Kidney epithelial cell (primary cell): ENCODE data around the gene FOXE1. TPM values are rescaled to one million over a fixed set of nuclear protein-coding genes. Genes with fewer than 3 reads are reported as not detected.

ENCODE experiments used
- DNase-seq: peaks from one replicate; pipeline ENCODE4 v3.0.0-alpha.2; 2010; ENCODE audit warnings: low read depth
- H3K27me3 ChIP-seq: 2 replicates; pipeline ENCODE4 v1.6.0; 2011; ENCODE audit warnings: low read length; ENCODE audit not compliant: control insufficient read depth, insufficient read depth
- H3K36me3 ChIP-seq: 2 replicates; pipeline ENCODE4 v1.5.1; 2011; ENCODE audit warnings: low read length; ENCODE audit not compliant: control insufficient read depth, insufficient read depth
- H3K4me3 ChIP-seq: 2 replicates; pipeline ENCODE4 v1.5.1; 2011; ENCODE audit warnings: low read depth, mild to moderate bottlenecking, control low read depth, low read length
- CTCF ChIP-seq: IDR thresholded peaks from 2 replicates; pipeline ENCODE4 v1.5.1; 2011; ENCODE audit warnings: mild to moderate bottlenecking, moderate library complexity, low read length, control low read depth, inconsistent platforms; ENCODE audit not compliant: insufficient read depth, poor library complexity, severe bottlenecking
- total RNA-seq: library from RNA; depleted of rRNA; stranded (reverse); fragments of >200 nt; gene quantifications from 2 replicates; pipeline ENCODE4 v1.2.3, GENCODE V29; 2015

FOXE1 gene
- total RNA-seq, 1 donor from 2014 or later, result 0.04 TPM

GRCh38 chr9:97889941-97890887 is 37.2 kb downstream of the FOXE1 start:
- Histone ChIP-seq H3K4me3 (no peak overlapping the region), H3K27me3 (no peaks in the 10 kb centered on the region), H3K36me3 (no peaks in the 10 kb centered on the region)
- TF ChIP-seq CTCF, result peak; percentile 58
- no peak for DNase-seq

GRCh38 chr9:97891736-97892135 is 38.7 kb downstream of the FOXE1 start:
- no peak overlapping the region for H3K4me3 ChIP-seq
- no peak for DNase-seq
- H3K36me3 ChIP-seq, result no peaks in the 10 kb centered on the region
- H3K27me3 ChIP-seq, result no peaks in the 10 kb centered on the region
- TF ChIP-seq CTCF, result no peak

GRCh38 chr9:97892421-97892820 is 39.4 kb downstream of the FOXE1 start:
- no peak for DNase-seq
- no peak for TF ChIP-seq CTCF
- H3K4me3 ChIP-seq, result no peak overlapping the region
- no peaks in the 10 kb centered on the region for H3K36me3 ChIP-seq
- H3K27me3 ChIP-seq, result no peaks in the 10 kb centered on the region

GRCh38 chr9:97895211-97895610 is 42.2 kb downstream of the FOXE1 start:
- H3K27me3 ChIP-seq, result no peaks in the 10 kb centered on the region
- no peak for DNase-seq
- no peaks in the 10 kb centered on the region for H3K36me3 ChIP-seq
- TF ChIP-seq CTCF, result no peak
- H3K4me3 ChIP-seq, result no peak overlapping the region

- H3K27me3 ChIP-seq, result no peaks in the 10 kb centered on the region
- no peak for DNase-seq
- no peaks in the 10 kb centered on the region for H3K36me3 ChIP-seq
- no peak for TF ChIP-seq CTCF
- H3K4me3 ChIP-seq, result no peak overlapping the region
These were observed 42.8 kb downstream of the FOXE1 start for GRCh38 chr9:97895695-97896332.
